COLO668 (cell line): ENCODE results near the gene NMRK1.
A peak's percentile ranks its signal among the peaks of the same experiment; 100 is the strongest.

Experiments
- DNase-seq: peaks from one replicate; lab custom pipeline; 2025; ENCODE audit not compliant: unreplicated experiment; lab: John Stamatoyannopoulos, UW

The NMRK1 gene

GRCh38 chr9:75102177-75102790, 14.3 kb upstream of the NMRK1 start:
- DNase-seq: no peak

GRCh38 chr9:75101004-75101588, 13.1 kb upstream of the NMRK1 start:
- DNase-seq: no peak

- DNase-seq: no peak
Observed at GRCh38 chr9:75096796-75097195, 8.8 kb upstream of the NMRK1 start.

DNA sequence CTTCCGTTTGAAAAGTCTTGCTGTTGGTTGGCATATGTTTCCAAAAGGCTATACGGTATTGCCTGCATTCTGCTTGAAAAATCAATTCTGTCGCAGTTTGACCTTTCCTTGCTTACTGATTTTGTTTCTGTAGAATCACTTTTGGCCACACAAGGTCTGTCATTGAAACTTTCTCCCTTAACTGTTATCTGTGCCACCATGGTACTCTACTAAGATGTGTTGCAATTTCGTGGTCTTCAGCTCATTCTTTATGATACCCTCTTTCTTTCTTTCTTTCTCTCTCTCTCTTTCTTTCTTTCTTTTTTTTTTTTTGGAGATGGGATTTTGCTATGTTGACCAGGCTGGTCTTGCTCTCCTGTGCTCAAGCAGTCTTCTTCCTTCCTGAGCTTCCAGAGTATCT, 4.8 kb upstream of the NMRK1 start:
- no peak for DNase-seq

GRCh38 chr9:75090579-75090978, 2.6 kb upstream of the NMRK1 start:
- DNase-seq: no peak

DNA sequence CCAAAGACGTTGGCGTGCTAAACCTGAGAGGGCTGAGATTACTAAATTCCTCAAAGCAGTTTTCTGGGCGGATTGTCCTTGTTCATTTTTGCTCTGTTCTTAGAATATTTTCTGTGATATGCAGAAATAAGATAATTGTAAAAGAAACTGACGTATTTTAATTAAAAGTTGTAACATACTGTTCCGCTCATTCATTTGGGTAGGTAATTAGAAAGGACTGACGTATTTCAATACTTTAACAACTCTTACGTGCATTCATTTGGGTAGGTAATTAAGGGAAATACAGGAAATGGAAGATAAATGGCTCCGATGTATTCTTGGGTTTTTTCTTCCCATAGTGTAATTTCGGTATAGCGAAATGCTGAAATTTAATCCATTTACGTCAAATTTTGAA, 1.4 kb upstream of the NMRK1 start:
- DNase-seq: no peak

- DNase-seq: peak; percentile 84
Observed at GRCh38 chr9:75088646-75089372, 854 bp upstream of the NMRK1 start.

DNA sequence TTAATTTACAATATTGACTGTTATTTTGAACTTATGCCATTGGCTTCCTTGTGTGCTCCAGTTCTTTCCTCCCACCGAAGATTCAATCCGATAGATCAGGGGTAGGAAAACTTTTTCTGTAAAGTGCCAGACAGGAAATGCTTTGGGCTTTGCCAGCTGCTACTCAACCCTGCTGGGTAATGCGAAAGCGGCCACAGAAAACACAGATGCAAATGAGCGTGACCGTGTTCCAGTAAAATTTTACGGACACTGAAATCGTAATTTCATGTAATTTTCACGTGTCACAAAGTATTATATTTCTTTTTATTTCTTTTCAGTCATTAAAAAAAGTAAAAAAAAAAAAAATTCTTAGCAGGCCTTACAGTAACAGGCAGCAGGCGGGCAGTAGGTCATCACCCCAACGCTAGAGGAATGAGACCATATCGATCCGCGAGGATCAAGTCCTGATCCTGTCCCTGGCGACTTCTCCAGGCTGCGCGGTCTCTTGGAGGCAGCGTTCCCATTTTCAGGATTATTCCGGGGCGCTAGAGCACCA, 599 bp downstream of the NMRK1 start:
- peak; percentile 39 for DNase-seq

DNA sequence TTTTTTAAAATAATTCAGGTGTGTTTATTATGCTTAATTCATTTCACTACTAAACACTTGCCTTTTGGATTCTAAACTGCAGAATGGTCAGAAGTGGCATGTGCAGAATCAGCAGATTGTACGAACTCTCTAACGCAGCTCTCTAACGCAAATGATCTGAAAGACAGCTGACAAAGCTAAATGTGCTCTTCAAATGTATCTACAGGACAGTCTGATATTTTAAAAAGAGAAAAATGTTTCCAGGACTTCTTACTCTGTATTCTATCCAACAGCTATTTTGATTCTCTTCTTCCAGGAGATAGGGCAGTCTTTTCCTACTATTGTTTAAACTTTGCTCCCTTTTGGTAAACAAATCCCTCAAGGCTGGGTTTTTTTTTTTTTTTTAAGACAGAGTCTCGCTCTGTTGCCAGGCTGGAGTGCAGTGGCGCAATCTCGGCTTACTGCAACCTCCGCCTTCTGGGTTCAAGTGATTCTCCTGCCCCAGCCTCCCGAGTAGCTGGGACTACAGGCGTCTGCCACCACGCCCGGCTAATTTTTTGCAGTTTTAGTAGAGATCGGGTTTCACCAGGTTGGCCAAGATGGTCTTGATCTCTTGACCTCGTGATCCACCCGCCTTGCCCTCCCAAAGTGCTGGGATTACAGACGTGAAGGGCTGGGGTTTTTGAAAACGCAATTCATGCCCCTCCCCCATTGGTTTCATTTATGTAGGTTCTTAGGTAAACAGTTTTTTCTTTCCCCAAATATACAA, 1.2 kb downstream of the NMRK1 start:
- peak; percentile 27 for DNase-seq

- no peak for DNase-seq
Observed at GRCh38 chr9:75085640-75086039, 2.3 kb downstream of the NMRK1 start.

DNA sequence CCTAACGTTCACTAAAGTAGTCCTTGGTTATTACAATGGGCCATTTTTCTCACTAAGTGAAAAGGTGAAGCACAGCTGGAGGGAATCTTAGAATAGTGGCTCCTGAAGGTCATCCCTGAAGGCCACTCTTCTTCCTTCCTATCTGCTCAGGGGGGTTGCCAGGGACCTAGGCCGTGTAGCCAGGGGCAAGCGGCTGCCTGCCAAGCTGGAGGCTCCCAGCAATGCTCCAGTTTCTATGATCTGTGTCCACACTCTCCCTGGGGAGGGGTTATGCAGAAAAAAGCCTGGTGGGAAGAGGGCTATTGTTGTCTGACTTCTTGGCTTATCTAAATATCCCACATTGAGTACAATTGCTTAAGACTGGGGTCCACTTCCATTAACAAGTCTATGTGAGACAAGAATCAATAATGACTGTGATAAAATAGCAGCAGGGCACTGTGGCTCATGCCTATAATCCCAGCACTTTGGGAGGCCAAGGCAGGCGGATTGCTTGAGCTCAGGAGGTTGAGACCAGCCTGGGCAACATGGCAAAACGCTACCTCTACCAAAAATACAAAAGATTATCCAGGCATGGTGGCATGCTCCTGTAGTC, 3.8 kb downstream of the NMRK1 start:
- DNase-seq: no peak

DNA sequence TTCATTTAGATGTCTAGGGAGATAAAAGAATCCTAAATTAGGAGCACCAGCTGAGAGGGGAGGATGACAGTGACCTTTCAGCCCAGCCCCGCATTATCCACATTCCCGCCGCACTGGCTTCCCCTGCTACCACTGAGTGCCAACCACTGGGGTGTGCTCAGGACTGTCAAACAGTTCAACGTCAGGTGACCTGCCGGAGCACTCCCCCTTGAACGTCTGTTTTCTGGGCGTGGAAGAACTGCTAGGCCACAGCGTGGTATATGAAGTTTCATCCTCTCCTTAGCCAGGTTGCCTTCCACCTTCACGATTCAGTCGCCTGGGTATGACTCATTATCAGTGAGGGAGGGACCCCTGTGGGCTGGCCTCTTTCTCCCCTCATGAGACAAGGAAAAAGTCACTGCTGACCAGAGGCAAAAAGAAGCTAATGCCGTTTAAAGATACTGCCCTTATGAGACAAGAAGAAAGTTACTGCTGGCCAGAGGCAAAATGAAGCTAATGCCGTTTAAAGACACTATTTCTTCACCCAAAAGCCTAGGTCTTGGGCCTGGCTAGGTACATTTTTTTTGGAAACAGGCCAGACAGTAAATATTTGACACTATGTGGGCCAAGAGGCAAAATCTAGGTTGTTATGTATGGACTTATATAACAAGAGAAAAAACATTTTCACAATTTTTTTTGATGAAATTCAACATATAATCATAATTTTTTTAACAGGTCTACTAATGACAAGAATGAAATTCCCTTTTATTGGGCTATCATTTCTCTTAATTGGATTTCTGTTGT, 4.6 kb downstream of the NMRK1 start:
- no peak for DNase-seq

DNA sequence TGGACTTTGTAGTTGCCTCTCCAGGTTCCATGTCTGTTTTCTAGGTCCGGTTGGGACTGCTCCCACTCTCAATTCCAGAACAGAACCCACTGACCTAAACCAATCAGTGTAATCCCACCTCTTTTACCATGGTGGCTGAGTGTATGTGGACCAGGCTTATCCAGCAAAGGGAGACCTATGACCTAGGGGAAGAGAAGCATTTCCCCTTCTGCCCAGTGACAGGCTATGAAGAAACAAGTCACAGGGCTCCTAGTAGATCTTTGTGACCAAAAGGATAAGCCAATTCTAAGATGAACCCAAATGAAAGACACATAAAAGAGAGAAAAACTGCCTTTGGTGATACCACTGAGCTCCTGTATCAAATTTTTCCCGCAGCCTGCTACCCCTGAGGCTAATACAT, 6.3 kb downstream of the NMRK1 start:
- DNase-seq: no peak

- DNase-seq: no peak
Observed at GRCh38 chr9:75072895-75073294, 15.1 kb downstream of the NMRK1 start.

DNA sequence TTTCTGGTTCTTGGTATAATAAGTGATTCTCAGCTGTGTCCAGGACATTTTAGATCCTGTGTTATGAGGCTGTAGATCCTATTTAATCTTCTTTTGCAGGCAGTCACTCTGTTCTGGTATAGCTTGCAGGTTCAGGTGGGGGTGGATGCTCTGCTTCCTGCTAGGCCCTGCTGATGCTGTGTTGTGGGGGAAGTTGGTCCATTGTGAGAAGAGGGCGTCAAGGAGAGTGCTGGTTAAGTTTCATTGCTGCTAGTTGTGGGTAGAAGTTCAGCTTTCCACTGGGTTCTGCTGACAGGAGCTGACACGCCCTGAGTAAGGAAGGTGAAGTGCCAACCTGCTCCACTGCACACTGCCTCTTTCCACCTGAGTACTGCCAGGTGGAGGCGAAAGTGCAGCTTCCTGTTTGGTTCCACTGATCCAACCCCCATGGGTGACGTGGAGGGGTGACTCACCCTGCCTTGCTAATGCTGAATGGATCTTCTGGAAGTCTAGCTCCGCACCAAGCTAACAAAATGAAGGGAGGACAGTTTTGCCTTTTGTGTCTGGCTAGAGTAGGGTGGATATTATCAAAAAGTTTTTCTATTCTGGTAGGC, 16.3 kb downstream of the NMRK1 start:
- peak; percentile 22 for DNase-seq

DNA sequence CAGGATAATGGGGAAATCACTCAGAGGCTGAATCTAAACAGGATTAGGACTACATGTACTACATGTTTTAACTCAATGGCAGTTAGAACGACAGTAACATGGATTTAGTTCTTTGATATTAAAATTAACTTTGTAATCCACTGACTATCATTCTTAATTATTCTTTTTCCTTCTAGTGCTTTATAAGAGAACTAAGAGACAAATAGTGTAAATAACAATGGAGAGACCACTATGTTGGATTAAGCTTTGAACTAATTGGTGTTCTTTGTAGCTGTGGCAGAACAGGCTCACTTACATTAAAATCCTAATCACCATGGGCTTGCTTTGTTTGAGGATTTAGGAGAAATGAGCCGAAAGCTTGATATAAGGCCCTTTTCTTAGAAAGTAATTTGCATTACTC, 18.8 kb downstream of the NMRK1 start:
- no peak for DNase-seq

GRCh38 chr9:75067894-75068293, 20.1 kb downstream of the NMRK1 start:
- no peak for DNase-seq

- no peak for DNase-seq
Observed at GRCh38 chr9:75065510-75065909, 22.4 kb downstream of the NMRK1 start.

- no peak for DNase-seq
Observed at GRCh38 chr9:75064307-75065025, 23.5 kb downstream of the NMRK1 start.
